GM19328 (cell line): ENCODE data around the gene LCN12.
"Not testable (repeated sequence)": the region's sequence is repeated elsewhere in the genome, so short reads cannot be mapped to it uniquely, and the experiment has no call there.

Source experiments
- ATAC-seq: cut with Tn5 transposase; IDR thresholded peaks from one replicate; pipeline ENCODE4 v1.9.1; 2021; ENCODE audit warnings: mild to moderate bottlenecking, moderate library complexity; ENCODE audit not compliant: unreplicated experiment

The LCN12 gene

GRCh38 chr9:136985027-136985602, 33.0 kb downstream of the LCN12 start:
- ATAC-seq = no peak

- no peak for ATAC-seq
Measured at GRCh38 chr9:136985853-136986252, 33.8 kb downstream of the LCN12 start.

GRCh38 chr9:136988872-136989271, 36.8 kb downstream of the LCN12 start:
- ATAC-seq = no peak

- no peak for ATAC-seq
Measured at GRCh38 chr9:136990242-136990911, 38.3 kb downstream of the LCN12 start.

- ATAC-seq = peak; percentile 79
Measured at GRCh38 chr9:136991993-136992818, 40.1 kb downstream of the LCN12 start, which contains the start of gene PAXX. PAXX (plus strand) TSS chr9:136992422; CDS start chr9:136992444, 22 bp downstream.

- no peak for ATAC-seq
Measured at GRCh38 chr9:136992819-136993369, 40.8 kb downstream of the LCN12 start.

- ATAC-seq = no peak
Measured at GRCh38 chr9:136994180-136994887, 42.3 kb downstream of the LCN12 start.

- no peak for ATAC-seq
Measured at GRCh38 chr9:136994888-136995230, 42.8 kb downstream of the LCN12 start.

- ATAC-seq = no peak
Measured at GRCh38 chr9:136995362-136995761, 43.3 kb downstream of the LCN12 start.

GRCh38 chr9:136995772-136996311, 43.8 kb downstream of the LCN12 start:
- no peak for ATAC-seq

GRCh38 chr9:136996361-136997292, 44.6 kb downstream of the LCN12 start, which contains the start of gene CLIC3:
CLIC3 (minus strand) TSS chr9:136996568; CDS start chr9:136996543, 25 bp downstream.
- no peak for ATAC-seq

- no peak for ATAC-seq
Measured at GRCh38 chr9:136997371-136997770, 45.3 kb downstream of the LCN12 start.

GRCh38 chr9:136997830-136998234, 45.8 kb downstream of the LCN12 start:
- no peak for ATAC-seq

GRCh38 chr9:137000177-137000930, 48.3 kb downstream of the LCN12 start:
- no peak for ATAC-seq

GRCh38 chr9:137001857-137002645, 50.0 kb downstream of the LCN12 start:
- ATAC-seq = no peak

- ATAC-seq = no peak
Measured at GRCh38 chr9:137002646-137003041, 50.6 kb downstream of the LCN12 start.

GRCh38 chr9:137004285-137004684, 52.2 kb downstream of the LCN12 start:
- not testable (repeated sequence) for ATAC-seq
